Measurements from ENCODE around the gene CA6. TPM values are rescaled to one million over a fixed set of nuclear protein-coding genes. Genes with fewer than 3 reads are reported as not detected.

CA6 gene
- total and polyA plus RNA-seq, 5 donors from 2014 or later, result 0.41 to 0.61 TPM; not detected in 3

- Histone ChIP-seq H3K4me3 (ENCODE audit: low read depth, low read length) (no peak overlapping the region), H3K27me3 (ENCODE audit: control insufficient read depth, insufficient read depth, low read length) (no peaks in the 10 kb centered on the region), H3K9me3 (ENCODE audit: control insufficient read depth in 2 of 2, low read length in 2 of 2) (no peaks in the 10 kb centered on the region), H3K4me1 (ENCODE audit: control insufficient read depth, insufficient read depth, low read length, poor library complexity, severe bottlenecking) (peaks cover 20% of the 10 kb centered on the region), H3K36me3 (ENCODE audit: control insufficient read depth, insufficient read depth, low read length) (no peaks in the 10 kb centered on the region), H3K27ac (ENCODE audit: insufficient read depth, low read length, poor library complexity, severe bottlenecking) (no peak overlapping the region)
- Mint-ChIP-seq H3K4me3 (no peak overlapping the region), H3K36me3 (no peaks in the 10 kb centered on the region), H3K4me1 (peaks cover 13 to 32% (median 18%) of the 10 kb centered on the region in 4 donors), H3K9me3 (no peaks in the 10 kb centered on the region), H3K27ac (no peak overlapping the region), H3K27me3 (no peaks in the 10 kb centered on the region)
- no peak for ATAC-seq (ENCODE audit: low read depth in 2 of 2)
- DNase-seq, result no peak
Observed at GRCh38 chr1:8974551-8974950, 28.9 kb downstream of the CA6 start.

GRCh38 chr1:8976338-8976737 is 30.7 kb downstream of the CA6 start:
- Mint-ChIP-seq H3K27me3 (peaks cover 5% of the 10 kb centered on the region), H3K4me3 (peak overlapping the region in 1 of 4 donors; percentile 36), H3K4me1 (peaks cover 4 to 16% (median 12%) of the 10 kb centered on the region in 4 donors), H3K9me3 (no peaks in the 10 kb centered on the region), H3K27ac (peak overlapping the region in 1 of 3 donors; percentile 47), H3K36me3 (no peaks in the 10 kb centered on the region)
- Histone ChIP-seq H3K27ac (ENCODE audit: insufficient read depth, low read length, poor library complexity, severe bottlenecking) (no peak overlapping the region), H3K27me3 (ENCODE audit: control insufficient read depth, insufficient read depth, low read length) (no peaks in the 10 kb centered on the region), H3K9me3 (ENCODE audit: control insufficient read depth in 2 of 2, low read length in 2 of 2) (no peaks in the 10 kb centered on the region), H3K4me1 (ENCODE audit: control insufficient read depth, insufficient read depth, low read length, poor library complexity, severe bottlenecking) (peaks cover 6% of the 10 kb centered on the region), H3K4me3 (ENCODE audit: low read depth, low read length) (no peak overlapping the region), H3K36me3 (ENCODE audit: control insufficient read depth, insufficient read depth, low read length) (no peaks in the 10 kb centered on the region)
- no peak for ATAC-seq (ENCODE audit: low read depth in 2 of 2)
- DNase-seq, result no peak

- Histone ChIP-seq H3K4me1 (ENCODE audit: control insufficient read depth, insufficient read depth, low read length, poor library complexity, severe bottlenecking) (no peaks in the 10 kb centered on the region), H3K4me3 (ENCODE audit: low read depth, low read length) (no peak overlapping the region), H3K9me3 (ENCODE audit: control insufficient read depth in 2 of 2, low read length in 2 of 2) (no peaks in the 10 kb centered on the region), H3K36me3 (ENCODE audit: control insufficient read depth, insufficient read depth, low read length) (no peaks in the 10 kb centered on the region), H3K27ac (ENCODE audit: insufficient read depth, low read length, poor library complexity, severe bottlenecking) (no peak overlapping the region), H3K27me3 (ENCODE audit: control insufficient read depth, insufficient read depth, low read length) (no peaks in the 10 kb centered on the region)
- Mint-ChIP-seq H3K27me3 (peaks cover 11% of the 10 kb centered on the region), H3K4me1 (peaks cover 4 to 10% (median 7%) of the 10 kb centered on the region in 4 donors), H3K4me3 (no peak overlapping the region), H3K36me3 (no peaks in the 10 kb centered on the region), H3K9me3 (no peaks in the 10 kb centered on the region), H3K27ac (no peak overlapping the region)
- ATAC-seq (ENCODE audit: low read depth in 2 of 2) (no peak), DNase-seq (no peak)
Observed at GRCh38 chr1:8976896-8977450, 31.3 kb downstream of the CA6 start.

- ATAC-seq (ENCODE audit: low read depth in 2 of 2) (no peak), DNase-seq (no peak)
- Mint-ChIP-seq H3K9me3 (no peaks in the 10 kb centered on the region), H3K27me3 (peaks cover 20% of the 10 kb centered on the region), H3K27ac (peak overlapping the region in 1 of 3 donors; percentile 44), H3K4me1 (peaks cover 0 to 9% (median 6%) of the 10 kb centered on the region in 4 donors), H3K36me3 (no peaks in the 10 kb centered on the region), H3K4me3 (no peak overlapping the region)
- Histone ChIP-seq H3K4me3 (ENCODE audit: low read depth, low read length) (no peak overlapping the region), H3K36me3 (ENCODE audit: control insufficient read depth, insufficient read depth, low read length) (no peaks in the 10 kb centered on the region), H3K9me3 (ENCODE audit: control insufficient read depth in 2 of 2, low read length in 2 of 2) (no peaks in the 10 kb centered on the region), H3K27me3 (ENCODE audit: control insufficient read depth, insufficient read depth, low read length) (no peaks in the 10 kb centered on the region), H3K27ac (ENCODE audit: insufficient read depth, low read length, poor library complexity, severe bottlenecking) (no peak overlapping the region), H3K4me1 (ENCODE audit: control insufficient read depth, insufficient read depth, low read length, poor library complexity, severe bottlenecking) (no peaks in the 10 kb centered on the region)
Observed at GRCh38 chr1:8980656-8981055, 35.0 kb downstream of the CA6 start.

GRCh38 chr1:8981169-8981568 is 35.5 kb downstream of the CA6 start:
- no peaks in the 10 kb centered on the region for H3K36me3 Mint-ChIP-seq
- ATAC-seq (ENCODE audit: low read depth in 2 of 2), result no peak

GRCh38 chr1:8984203-8984602 is 38.5 kb downstream of the CA6 start:
- peaks cover 5 to 26% (median 17%) of the 10 kb centered on the region in 4 donors for H3K4me1 Mint-ChIP-seq
- H3K4me3 ChIP-seq (ENCODE audit: low read depth, low read length), result no peak overlapping the region
- no peak for ATAC-seq (ENCODE audit: low read depth in 2 of 2)

More at GRCh38 chr1:8981169-8981568, 35.5 kb downstream of the CA6 start:
- H3K27ac ChIP-seq (ENCODE audit: insufficient read depth, low read length, poor library complexity, severe bottlenecking), result no peak overlapping the region
- no peaks in the 10 kb centered on the region for H3K36me3 ChIP-seq (ENCODE audit: control insufficient read depth, insufficient read depth, low read length)
- no peaks in the 10 kb centered on the region for H3K27me3 ChIP-seq (ENCODE audit: control insufficient read depth, insufficient read depth, low read length)
- H3K9me3 Mint-ChIP-seq, result no peaks in the 10 kb centered on the region
- DNase-seq, result no peak
- H3K4me3 ChIP-seq (ENCODE audit: low read depth, low read length), result no peak overlapping the region
- H3K9me3 ChIP-seq (ENCODE audit: control insufficient read depth in 2 of 2, low read length in 2 of 2), result no peaks in the 10 kb centered on the region
- peaks cover 0 to 10% (median 7%) of the 10 kb centered on the region in 4 donors for H3K4me1 Mint-ChIP-seq
- H3K27me3 Mint-ChIP-seq, result peaks cover 20% of the 10 kb centered on the region
- peak overlapping the region in 1 of 3 donors; percentile 44 for H3K27ac Mint-ChIP-seq
- H3K4me1 ChIP-seq (ENCODE audit: control insufficient read depth, insufficient read depth, low read length, poor library complexity, severe bottlenecking), result no peaks in the 10 kb centered on the region
- no peak overlapping the region for H3K4me3 Mint-ChIP-seq

GRCh38 chr1:8984990-8985389 is 39.3 kb downstream of the CA6 start:
- H3K9me3 ChIP-seq (ENCODE audit: control insufficient read depth in 2 of 2, low read length in 2 of 2), result no peaks in the 10 kb centered on the region
- Mint-ChIP-seq H3K4me1 (peaks cover 5 to 26% (median 17%) of the 10 kb centered on the region in 4 donors), H3K27ac (peak overlapping the region in 2 of 3 donors; percentile 68 to 84), H3K4me3 (no peak overlapping the region), H3K27me3 (peaks cover 20% of the 10 kb centered on the region), H3K36me3 (no peaks in the 10 kb centered on the region), H3K9me3 (no peaks in the 10 kb centered on the region)
- no peaks in the 10 kb centered on the region for H3K36me3 ChIP-seq (ENCODE audit: control insufficient read depth, insufficient read depth, low read length)
- peaks cover 18% of the 10 kb centered on the region for H3K4me1 ChIP-seq (ENCODE audit: control insufficient read depth, insufficient read depth, low read length, poor library complexity, severe bottlenecking)
- no peak for ATAC-seq (ENCODE audit: low read depth in 2 of 2)
- no peaks in the 10 kb centered on the region for H3K27me3 ChIP-seq (ENCODE audit: control insufficient read depth, insufficient read depth, low read length)
- no peak overlapping the region for H3K4me3 ChIP-seq (ENCODE audit: low read depth, low read length)
- DNase-seq, result no peak
- H3K27ac ChIP-seq (ENCODE audit: insufficient read depth, low read length, poor library complexity, severe bottlenecking), result no peak overlapping the region

More at GRCh38 chr1:8984203-8984602, 38.5 kb downstream of the CA6 start:
- no peaks in the 10 kb centered on the region for H3K9me3 ChIP-seq (ENCODE audit: control insufficient read depth in 2 of 2, low read length in 2 of 2)
- H3K9me3 Mint-ChIP-seq, result no peaks in the 10 kb centered on the region
- H3K36me3 ChIP-seq (ENCODE audit: control insufficient read depth, insufficient read depth, low read length), result no peaks in the 10 kb centered on the region
- H3K27me3 Mint-ChIP-seq, result peaks cover 20% of the 10 kb centered on the region
- no peak overlapping the region for H3K27ac ChIP-seq (ENCODE audit: insufficient read depth, low read length, poor library complexity, severe bottlenecking)
- H3K27me3 ChIP-seq (ENCODE audit: control insufficient read depth, insufficient read depth, low read length), result no peaks in the 10 kb centered on the region
- H3K27ac Mint-ChIP-seq, result peak overlapping the region in 1 of 3 donors; percentile 84
- no peak overlapping the region for H3K4me3 Mint-ChIP-seq
- no peak for DNase-seq
- H3K36me3 Mint-ChIP-seq, result no peaks in the 10 kb centered on the region
- H3K4me1 ChIP-seq (ENCODE audit: control insufficient read depth, insufficient read depth, low read length, poor library complexity, severe bottlenecking), result peaks cover 18% of the 10 kb centered on the region

Data from CD4-positive, CD25-positive, alpha-beta regulatory T cell (primary cell).